Fibroblast of pulmonary artery (primary cell): ENCODE results near the gene PGC.

Experiments used
- DNase-seq: peaks from one replicate; pipeline ENCODE4 v3.0.0-alpha.2; 2010; ENCODE audit warnings: low read depth
- H3K4me3 ChIP-seq: replicated peaks from 2 replicates; pipeline ENCODE4 v1.5.1; 2011; ENCODE audit warnings: low read depth, mild to moderate bottlenecking, control low read depth, low read length, moderate library complexity
- CTCF ChIP-seq: IDR thresholded peaks from 2 replicates; pipeline ENCODE4 v1.5.1; 2011; ENCODE audit warnings: mild to moderate bottlenecking, control low read depth, low read length, inconsistent platforms; ENCODE audit errors: missing control alignments

Gene PGC

GRCh38 chr6:41723530-41724227 is 23.5 kb downstream of the PGC start:
- peak overlapping the region; percentile 24 for H3K4me3 ChIP-seq
- peak; percentile 2 for TF ChIP-seq CTCF
- peak; percentile 95 for DNase-seq

DNA sequence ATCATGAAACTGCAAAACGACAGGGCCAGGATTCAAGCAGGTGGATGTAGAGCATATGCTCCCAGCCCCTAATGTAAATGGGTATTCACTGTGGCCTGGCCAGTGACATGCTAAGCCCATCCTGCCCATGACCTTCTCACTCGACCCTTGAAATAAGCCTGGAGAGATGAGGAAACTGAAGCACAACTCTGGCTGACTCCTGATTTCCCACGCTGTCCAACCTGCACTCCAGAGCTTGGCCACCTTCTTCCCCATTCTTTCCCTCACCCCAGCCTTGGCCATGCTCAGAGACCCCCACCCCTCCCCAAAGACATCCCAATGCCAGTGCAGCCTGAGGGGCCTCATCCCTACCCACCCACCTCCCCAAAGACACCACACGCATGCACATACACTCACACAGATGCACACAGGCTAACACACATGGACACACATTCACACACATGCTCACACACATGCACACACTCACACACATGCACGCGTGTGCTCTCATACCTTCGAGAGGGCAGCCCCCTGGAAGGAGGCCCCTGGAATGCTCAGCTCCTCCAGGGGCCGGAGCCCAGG is 24.1 kb downstream of the PGC start:
- peak overlapping the region; percentile 24 for H3K4me3 ChIP-seq
- DNase-seq, result no peak
- no peak for TF ChIP-seq CTCF

DNA sequence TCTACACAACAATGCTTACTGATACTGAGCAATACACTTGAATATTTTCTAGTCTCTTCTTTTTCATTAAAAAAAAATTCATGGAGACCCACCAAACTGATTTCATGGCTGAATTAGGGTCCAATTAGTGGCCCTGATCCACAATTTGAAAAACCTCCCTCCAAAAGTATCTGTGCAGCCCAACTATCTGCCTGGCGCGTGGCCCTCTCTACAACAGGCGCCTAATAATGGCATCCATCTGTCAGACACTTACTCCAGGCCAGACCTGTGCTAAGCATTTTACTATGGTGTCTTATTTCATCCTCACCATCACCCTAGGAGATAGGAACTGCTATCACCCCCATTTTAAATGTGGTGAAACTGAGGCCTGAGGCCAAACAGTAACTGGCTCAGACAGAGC is 25.8 kb downstream of the PGC start:
- TF ChIP-seq CTCF, result no peak
- no peak overlapping the region for H3K4me3 ChIP-seq
- no peak for DNase-seq

- no peak for TF ChIP-seq CTCF
- DNase-seq, result no peak
- no peak overlapping the region for H3K4me3 ChIP-seq
Measured at GRCh38 chr6:41720783-41721182, 26.4 kb downstream of the PGC start.

GRCh38 chr6:41720262-41720620 is 27.0 kb downstream of the PGC start:
- DNase-seq, result no peak
- no peak overlapping the region for H3K4me3 ChIP-seq
- no peak for TF ChIP-seq CTCF

- TF ChIP-seq CTCF, result no peak
Measured at GRCh38 chr6:41719436-41720261, 27.5 kb downstream of the PGC start.

DNA sequence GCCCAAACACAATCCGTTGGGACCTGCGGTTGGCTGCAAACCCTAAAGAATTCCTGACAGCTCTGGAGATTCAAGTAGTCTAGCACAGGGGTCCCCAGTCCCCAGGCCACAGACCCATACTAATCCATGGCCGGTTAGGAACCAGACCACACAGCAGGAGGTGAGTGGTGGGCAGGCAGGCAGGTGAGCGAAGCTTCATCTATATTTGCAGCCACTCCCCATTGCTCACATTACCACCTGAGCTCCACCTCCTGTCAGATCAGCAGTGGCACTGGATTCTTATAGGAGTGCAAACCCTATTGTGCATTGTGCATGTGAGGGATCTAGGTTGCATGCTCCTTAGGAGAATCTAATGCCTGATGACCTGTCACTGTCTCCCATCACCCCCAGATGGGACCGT is 28.4 kb downstream of the PGC start:
- DNase-seq, result no peak
- TF ChIP-seq CTCF, result no peak
- H3K4me3 ChIP-seq, result no peak overlapping the region

More at GRCh38 chr6:41719436-41720261, 27.5 kb downstream of the PGC start:
- DNase-seq, result no peak
- H3K4me3 ChIP-seq, result no peak overlapping the region
